B cell (primary cell): ENCODE data around the gene HTRA1.

Experiments used
- CTCF ChIP-seq: fragments of 200-600 bp; IDR thresholded peaks from one replicate; pipeline ENCODE4 v1.8.0; 2022; ENCODE audit warnings: antibody characterized with exemption, mild to moderate bottlenecking
- EZH2 ChIP-seq: IDR thresholded peaks from 2 replicates; pipeline ENCODE4 v1.6.1; 2012; ENCODE audit warnings: borderline replicate concordance, low read depth, mild to moderate bottlenecking, moderate library complexity, low read length; ENCODE audit not compliant: insufficient read depth, poor library complexity, severe bottlenecking

GRCh38 chr10:122426829-122427228 is 34.5 kb upstream of the HTRA1 start:
- no peak for TF ChIP-seq CTCF
- TF ChIP-seq EZH2: no peak
